Measurements from ENCODE around the gene CPT1C.
A peak's percentile ranks its signal among the peaks of the same experiment; 100 is the strongest.

The CPT1C gene

GRCh38 chr19:49656456-49657109 lies 34.3 kb upstream of the CPT1C start:
- Mint-ChIP-seq H3K4me1 (ENCODE audit: low read depth) (no peaks in the 10 kb centered on the region), H3K27me3 (no peaks in the 10 kb centered on the region), H3K27ac (no peak overlapping the region), H3K4me3 (no peak overlapping the region), H3K9me3 (no peaks in the 10 kb centered on the region), H3K36me3 (ENCODE audit: low read depth) (peaks cover 34% of the 10 kb centered on the region)

GRCh38 chr19:49657493-49658138 lies 33.3 kb upstream of the CPT1C start:
- Mint-ChIP-seq H3K36me3 (ENCODE audit: low read depth) (peaks cover 41% of the 10 kb centered on the region), H3K4me1 (ENCODE audit: low read depth) (peaks cover 2% of the 10 kb centered on the region), H3K4me3 (no peak overlapping the region), H3K27me3 (no peaks in the 10 kb centered on the region), H3K27ac (no peak overlapping the region), H3K9me3 (no peaks in the 10 kb centered on the region)

- no peak overlapping the region for H3K27ac Mint-ChIP-seq
- H3K36me3 Mint-ChIP-seq (ENCODE audit: low read depth) = peaks cover 41% of the 10 kb centered on the region
- no peak overlapping the region for H3K4me3 Mint-ChIP-seq
- peaks cover 7% of the 10 kb centered on the region for H3K4me1 Mint-ChIP-seq (ENCODE audit: low read depth)
- no peaks in the 10 kb centered on the region for H3K9me3 Mint-ChIP-seq
- H3K27me3 Mint-ChIP-seq = no peaks in the 10 kb centered on the region
These were observed 32.8 kb upstream of the CPT1C start for GRCh38 chr19:49658139-49658517.

DNA sequence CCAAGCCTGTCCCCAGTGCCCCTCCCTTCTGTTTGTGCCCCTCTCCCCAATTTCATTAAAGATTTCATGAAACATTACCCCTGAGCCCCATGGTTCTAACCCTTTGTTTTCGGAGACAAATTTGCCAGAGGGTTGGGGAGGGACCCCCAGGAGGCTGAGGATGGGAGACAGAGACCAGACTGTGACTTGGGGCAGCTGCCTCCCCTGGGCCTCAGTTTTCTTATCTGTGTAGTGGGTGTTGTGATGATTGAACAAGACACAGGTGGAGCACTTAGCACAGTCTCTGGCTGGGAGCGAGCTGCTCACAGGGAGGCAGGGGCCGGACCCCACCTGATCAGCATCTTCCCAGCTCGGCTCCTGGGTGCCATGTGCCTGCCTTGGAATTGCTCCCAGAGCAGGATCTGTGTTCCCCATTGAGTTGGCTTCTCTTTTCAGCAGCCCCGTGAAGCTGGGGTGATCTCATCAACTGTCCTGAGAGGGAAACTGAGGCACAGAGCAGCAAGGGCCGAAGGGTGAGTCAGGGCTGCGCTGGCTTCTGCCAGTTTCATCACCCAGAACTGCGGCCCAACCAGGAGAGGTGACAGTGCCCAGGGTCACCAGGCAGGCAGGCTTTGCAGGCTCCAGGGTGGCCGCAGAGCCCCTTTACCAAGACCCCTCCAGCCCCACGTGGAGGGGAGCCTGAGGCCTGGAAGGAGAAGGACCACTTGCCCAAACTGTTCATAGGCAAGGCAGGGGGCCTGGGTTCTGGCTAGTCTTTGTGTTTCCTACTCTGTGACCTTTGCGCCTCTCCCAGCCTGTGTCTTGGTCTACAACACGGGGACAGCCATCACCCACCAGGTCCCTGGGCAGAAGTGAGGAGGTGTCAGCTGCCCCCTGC lies 32.1 kb upstream of the CPT1C start:
- Mint-ChIP-seq H3K4me1 (ENCODE audit: low read depth) (peaks cover 14% of the 10 kb centered on the region), H3K36me3 (ENCODE audit: low read depth) (peaks cover 41% of the 10 kb centered on the region), H3K4me3 (no peak overlapping the region), H3K27me3 (no peaks in the 10 kb centered on the region), H3K27ac (no peak overlapping the region), H3K9me3 (no peaks in the 10 kb centered on the region)

DNA sequence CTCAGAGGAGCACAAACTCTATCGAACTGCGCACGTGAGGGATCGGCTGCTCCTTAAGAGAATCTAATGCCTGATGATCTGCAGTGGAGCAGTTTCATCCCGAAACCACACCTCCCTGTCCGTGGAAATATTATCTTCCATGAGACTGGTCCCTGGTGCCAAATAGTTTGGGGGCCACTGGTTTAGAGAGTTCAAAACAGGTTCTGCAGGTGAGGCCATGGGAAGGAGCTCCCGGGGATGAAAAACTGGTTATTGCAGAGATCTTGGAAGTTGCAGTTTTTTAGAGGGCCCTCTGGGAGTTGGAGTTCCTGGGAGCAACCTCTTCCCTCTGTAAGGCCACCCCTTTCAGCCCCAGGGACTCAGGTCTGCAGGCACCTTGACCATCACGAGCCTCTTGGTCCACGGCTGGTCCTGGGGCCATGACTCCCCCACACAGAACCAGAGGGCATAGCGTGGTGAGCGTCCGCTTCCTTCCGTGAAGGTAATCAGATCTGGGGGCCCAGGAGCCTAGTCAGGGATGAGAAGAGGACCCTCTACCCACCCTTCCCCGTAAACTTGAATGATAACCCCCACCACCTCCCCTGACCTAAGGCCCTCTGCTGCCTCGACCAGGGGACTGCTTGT lies 30.5 kb upstream of the CPT1C start:
- no peak overlapping the region for H3K4me3 Mint-ChIP-seq
- peaks cover 21% of the 10 kb centered on the region for H3K4me1 Mint-ChIP-seq (ENCODE audit: low read depth)
- H3K9me3 Mint-ChIP-seq = no peaks in the 10 kb centered on the region
- no peaks in the 10 kb centered on the region for H3K27me3 Mint-ChIP-seq
- peaks cover 35% of the 10 kb centered on the region for H3K36me3 Mint-ChIP-seq (ENCODE audit: low read depth)
- H3K27ac Mint-ChIP-seq = no peak overlapping the region

DNA sequence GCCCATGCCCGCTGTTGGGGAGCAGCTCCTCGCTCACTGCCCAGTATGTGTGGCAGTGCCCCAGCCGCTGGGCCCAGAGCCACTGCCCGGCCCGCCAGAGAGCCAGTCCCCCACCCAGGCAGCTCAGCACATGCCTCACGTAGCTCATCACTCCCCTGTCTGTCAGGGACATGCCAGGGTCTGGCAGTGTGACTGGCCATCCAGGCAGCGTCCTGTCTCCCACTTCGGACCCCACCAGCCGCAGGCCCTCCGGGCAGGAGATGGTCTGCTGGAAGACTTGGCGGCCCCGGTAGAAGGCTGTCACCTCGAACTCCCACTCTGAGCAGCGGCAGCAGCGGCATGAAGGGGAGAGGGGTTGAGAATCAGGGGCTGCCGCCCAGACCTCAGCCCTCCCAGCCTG lies 28.9 kb upstream of the CPT1C start:
- no peak overlapping the region for H3K4me3 Mint-ChIP-seq
- peaks cover 32% of the 10 kb centered on the region for H3K4me1 Mint-ChIP-seq (ENCODE audit: low read depth)
- H3K27ac Mint-ChIP-seq = no peak overlapping the region
- peaks cover 29% of the 10 kb centered on the region for H3K36me3 Mint-ChIP-seq (ENCODE audit: low read depth)
- H3K9me3 Mint-ChIP-seq = no peaks in the 10 kb centered on the region
- no peaks in the 10 kb centered on the region for H3K27me3 Mint-ChIP-seq

- peak overlapping the region; percentile 93 for H3K27ac Mint-ChIP-seq
- no peaks in the 10 kb centered on the region for H3K9me3 Mint-ChIP-seq
- H3K36me3 Mint-ChIP-seq (ENCODE audit: low read depth) = peaks cover 27% of the 10 kb centered on the region
- H3K4me3 Mint-ChIP-seq = peak overlapping the region; percentile 97
- H3K27me3 Mint-ChIP-seq = no peaks in the 10 kb centered on the region
- H3K4me1 Mint-ChIP-seq (ENCODE audit: low read depth) = peaks cover 39% of the 10 kb centered on the region
These were observed 27.7 kb upstream of the CPT1C start for GRCh38 chr19:49663224-49663623.

- Mint-ChIP-seq H3K36me3 (ENCODE audit: low read depth) (peaks cover 31% of the 10 kb centered on the region), H3K27ac (peak overlapping the region; percentile 93), H3K9me3 (no peaks in the 10 kb centered on the region), H3K27me3 (no peaks in the 10 kb centered on the region), H3K4me3 (peak overlapping the region; percentile 97), H3K4me1 (ENCODE audit: low read depth) (peaks cover 39% of the 10 kb centered on the region)
These were observed 26.5 kb upstream of the CPT1C start for GRCh38 chr19:49664171-49665035.

DNA sequence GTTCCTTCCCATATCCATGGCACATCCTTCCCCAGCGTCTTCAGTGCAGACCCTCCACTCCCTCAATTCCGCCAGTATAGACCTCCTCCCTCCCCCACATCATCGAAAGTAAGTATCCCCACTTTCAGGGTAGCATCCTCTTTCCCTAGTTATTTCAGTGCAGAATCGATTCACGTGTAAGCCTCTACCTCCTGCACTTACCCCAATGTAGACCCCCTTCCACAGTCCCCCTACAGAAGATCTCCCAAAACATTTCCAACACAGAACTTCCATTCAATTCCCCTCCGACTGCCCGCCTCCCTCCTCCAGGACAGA lies 25.9 kb upstream of the CPT1C start:
- H3K9me3 Mint-ChIP-seq = no peaks in the 10 kb centered on the region
- peak overlapping the region; percentile 97 for H3K4me3 Mint-ChIP-seq
- H3K27me3 Mint-ChIP-seq = no peaks in the 10 kb centered on the region
- peak overlapping the region; percentile 93 for H3K27ac Mint-ChIP-seq
- peaks cover 34% of the 10 kb centered on the region for H3K36me3 Mint-ChIP-seq (ENCODE audit: low read depth)
- H3K4me1 Mint-ChIP-seq (ENCODE audit: low read depth) = peaks cover 39% of the 10 kb centered on the region

- Mint-ChIP-seq H3K4me3 (peak within 1 kb of the TSS; percentile 97), H3K36me3 (ENCODE audit: low read depth) (peaks cover 30% of the 10 kb centered on the region), H3K4me1 (ENCODE audit: low read depth) (peaks cover 39% of the 10 kb centered on the region), H3K27ac (peak within 1 kb of the TSS; percentile 93), H3K9me3 (no peaks in the 10 kb centered on the region), H3K27me3 (no peaks in the 10 kb centered on the region)
These were observed 25.4 kb upstream of the CPT1C start, which contains the start of the genes BCL2L12 and IRF3 for GRCh38 chr19:49665351-49666119. TSS of gene BCL2L12 (plus strand) at chr19:49665933. CDS start at chr19:49666693, 760 bp downstream. TSS of gene IRF3 (minus strand) at chr19:49665857. CDS start at chr19:49664838, 1,019 bp downstream.

DNA sequence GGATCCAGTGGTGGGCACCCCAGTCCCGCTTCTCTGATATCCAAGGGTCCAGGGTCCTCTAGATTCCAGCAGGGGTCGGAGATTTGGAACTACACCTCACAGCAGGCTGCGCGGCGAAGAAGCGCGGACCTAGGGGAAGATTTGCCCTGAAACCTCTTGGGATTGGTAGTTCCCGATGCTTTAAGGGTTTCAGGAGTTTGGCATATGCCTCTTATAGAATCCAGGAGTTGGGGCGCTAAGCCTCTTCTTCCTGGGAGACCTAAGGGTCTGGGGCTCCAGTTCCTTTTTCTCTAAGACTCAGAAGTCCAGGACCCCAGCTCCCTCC lies 24.8 kb upstream of the CPT1C start:
- peaks cover 28% of the 10 kb centered on the region for H3K36me3 Mint-ChIP-seq (ENCODE audit: low read depth)
- no peaks in the 10 kb centered on the region for H3K9me3 Mint-ChIP-seq
- H3K27ac Mint-ChIP-seq = peak overlapping the region; percentile 93
- peaks cover 39% of the 10 kb centered on the region for H3K4me1 Mint-ChIP-seq (ENCODE audit: low read depth)
- H3K4me3 Mint-ChIP-seq = peak overlapping the region; percentile 97
- no peaks in the 10 kb centered on the region for H3K27me3 Mint-ChIP-seq

GRCh38 chr19:49667473-49667872 lies 23.4 kb upstream of the CPT1C start:
- H3K27me3 Mint-ChIP-seq = no peaks in the 10 kb centered on the region
- H3K4me3 Mint-ChIP-seq = peak overlapping the region; percentile 97
- H3K4me1 Mint-ChIP-seq (ENCODE audit: low read depth) = peaks cover 46% of the 10 kb centered on the region
- H3K27ac Mint-ChIP-seq = peak overlapping the region; percentile 93
- no peaks in the 10 kb centered on the region for H3K9me3 Mint-ChIP-seq
- H3K36me3 Mint-ChIP-seq (ENCODE audit: low read depth) = peaks cover 22% of the 10 kb centered on the region

- peaks cover 27% of the 10 kb centered on the region for H3K4me1 Mint-ChIP-seq (ENCODE audit: low read depth)
- H3K36me3 Mint-ChIP-seq (ENCODE audit: low read depth) = peaks cover 20% of the 10 kb centered on the region
- H3K4me3 Mint-ChIP-seq = no peak overlapping the region
- H3K27me3 Mint-ChIP-seq = no peaks in the 10 kb centered on the region
- H3K27ac Mint-ChIP-seq = no peak overlapping the region
- H3K9me3 Mint-ChIP-seq = no peaks in the 10 kb centered on the region
These were observed 21.4 kb upstream of the CPT1C start for GRCh38 chr19:49669516-49669915.
